ENCODE data around the gene KCNJ9. TPM values are rescaled to one million over a fixed set of nuclear protein-coding genes. Genes with fewer than 3 reads are reported as not detected.
A peak's percentile ranks its signal among the peaks of the same experiment; 100 is the strongest.

KCNJ9 gene
- total and polyA plus RNA-seq, 2 of the 13 experiments (the other 11 are each of a cell fraction or from before 2014, with no cell fraction given) = not detected

DNA sequence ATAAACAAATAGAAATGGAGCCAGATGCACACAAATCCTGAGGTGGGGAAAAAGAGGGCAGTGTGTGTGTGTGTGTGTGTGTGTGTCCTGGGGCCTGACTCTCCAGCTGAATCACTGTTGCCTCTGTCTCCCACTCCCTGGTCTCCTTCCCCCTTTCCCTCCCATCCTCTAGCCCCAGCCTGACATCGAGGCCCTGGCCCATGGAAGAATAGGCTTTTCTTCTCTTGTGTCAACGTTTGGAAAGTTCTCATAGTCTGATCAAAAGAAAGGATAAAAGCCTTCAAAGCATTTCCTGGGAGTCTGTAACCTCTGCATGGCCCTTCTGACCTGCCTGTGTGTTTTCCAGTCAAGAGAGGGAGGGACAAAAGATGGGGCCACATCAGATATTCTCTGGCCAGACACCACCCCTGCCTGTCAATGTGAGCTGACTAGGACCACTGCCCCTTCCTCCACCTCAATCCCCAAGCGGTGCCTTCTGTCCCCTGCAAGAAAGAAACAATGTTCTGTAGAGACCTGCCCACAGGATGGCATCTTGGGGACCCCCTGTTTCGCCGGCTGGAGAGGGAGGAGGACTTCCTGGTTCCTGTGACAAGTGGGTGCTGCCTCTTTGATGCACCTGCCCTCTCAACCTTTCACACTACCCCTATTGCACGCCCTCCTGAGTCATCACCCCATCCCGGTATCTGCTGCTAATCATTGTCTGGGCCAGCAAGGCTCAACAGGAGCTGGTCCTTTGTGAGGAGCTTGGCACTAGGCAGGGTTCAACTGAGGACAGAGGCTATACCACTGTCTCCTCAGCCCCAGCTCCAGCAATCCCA is 27.6 kb upstream of the KCNJ9 start (continued):
- TF ChIP-seq, protein P1, sequence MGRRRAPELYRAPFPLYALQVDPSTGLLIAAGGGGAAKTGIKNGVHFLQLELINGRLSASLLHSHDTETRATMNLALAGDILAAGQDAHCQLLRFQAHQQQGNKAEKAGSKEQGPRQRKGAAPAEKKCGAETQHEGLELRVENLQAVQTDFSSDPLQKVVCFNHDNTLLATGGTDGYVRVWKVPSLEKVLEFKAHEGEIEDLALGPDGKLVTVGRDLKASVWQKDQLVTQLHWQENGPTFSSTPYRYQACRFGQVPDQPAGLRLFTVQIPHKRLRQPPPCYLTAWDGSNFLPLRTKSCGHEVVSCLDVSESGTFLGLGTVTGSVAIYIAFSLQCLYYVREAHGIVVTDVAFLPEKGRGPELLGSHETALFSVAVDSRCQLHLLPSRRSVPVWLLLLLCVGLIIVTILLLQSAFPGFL (CRISPR knock-in tag; IDR thresholded peaks at IDR 0.05) = no peak
- TF ChIP-seq CBX5 (CRISPR knock-in tag; IDR thresholded peaks at IDR 0.05; ENCODE audit: borderline replicate concordance) = no peak; the same call in 1 of the 2 replicates
- TF ChIP-seq MAZ (IDR thresholded peaks at IDR 0.05; ENCODE audit: borderline replicate concordance, low read depth, low read length) = no peak
- TF ChIP-seq MAZ (CRISPR knock-in tag; IDR thresholded peaks at IDR 0.05; ENCODE audit: low read depth) = no peak
- TF ChIP-seq ASH2L (IDR thresholded peaks at IDR 0.05; ENCODE audit: insufficient read length, low read depth, low read length) = peak; percentile 84
- no peak for TF ChIP-seq ZSCAN30 (CRISPR knock-in tag; IDR thresholded peaks at IDR 0.05)
- TF ChIP-seq, protein P2, sequence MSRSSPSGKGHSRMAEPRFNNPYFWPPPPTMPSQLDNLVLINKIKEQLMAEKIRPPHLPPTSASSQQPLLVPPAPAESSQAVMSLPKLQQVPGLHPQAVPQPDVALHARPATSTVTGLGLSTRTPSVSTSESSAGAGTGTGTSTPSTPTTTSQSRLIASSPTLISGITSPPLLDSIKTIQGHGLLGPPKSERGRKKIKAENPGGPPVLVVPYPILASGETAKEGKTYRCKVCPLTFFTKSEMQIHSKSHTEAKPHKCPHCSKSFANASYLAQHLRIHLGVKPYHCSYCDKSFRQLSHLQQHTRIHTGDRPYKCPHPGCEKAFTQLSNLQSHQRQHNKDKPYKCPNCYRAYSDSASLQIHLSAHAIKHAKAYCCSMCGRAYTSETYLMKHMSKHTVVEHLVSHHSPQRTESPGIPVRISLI (CRISPR knock-in tag; IDR thresholded peaks at IDR 0.05; ENCODE audit: borderline replicate concordance) = 0 out of 2 replicates have a peak, but pooled peaks have one; percentile 24
- TF ChIP-seq, protein P3, sequence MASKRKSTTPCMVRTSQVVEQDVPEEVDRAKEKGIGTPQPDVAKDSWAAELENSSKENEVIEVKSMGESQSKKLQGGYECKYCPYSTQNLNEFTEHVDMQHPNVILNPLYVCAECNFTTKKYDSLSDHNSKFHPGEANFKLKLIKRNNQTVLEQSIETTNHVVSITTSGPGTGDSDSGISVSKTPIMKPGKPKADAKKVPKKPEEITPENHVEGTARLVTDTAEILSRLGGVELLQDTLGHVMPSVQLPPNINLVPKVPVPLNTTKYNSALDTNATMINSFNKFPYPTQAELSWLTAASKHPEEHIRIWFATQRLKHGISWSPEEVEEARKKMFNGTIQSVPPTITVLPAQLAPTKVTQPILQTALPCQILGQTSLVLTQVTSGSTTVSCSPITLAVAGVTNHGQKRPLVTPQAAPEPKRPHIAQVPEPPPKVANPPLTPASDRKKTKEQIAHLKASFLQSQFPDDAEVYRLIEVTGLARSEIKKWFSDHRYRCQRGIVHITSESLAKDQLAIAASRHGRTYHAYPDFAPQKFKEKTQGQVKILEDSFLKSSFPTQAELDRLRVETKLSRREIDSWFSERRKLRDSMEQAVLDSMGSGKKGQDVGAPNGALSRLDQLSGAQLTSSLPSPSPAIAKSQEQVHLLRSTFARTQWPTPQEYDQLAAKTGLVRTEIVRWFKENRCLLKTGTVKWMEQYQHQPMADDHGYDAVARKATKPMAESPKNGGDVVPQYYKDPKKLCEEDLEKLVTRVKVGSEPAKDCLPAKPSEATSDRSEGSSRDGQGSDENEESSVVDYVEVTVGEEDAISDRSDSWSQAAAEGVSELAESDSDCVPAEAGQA (IDR thresholded peaks at IDR 0.05; ENCODE audit: low read depth) = 0 out of 2 replicates have a peak, but pooled peaks have one; percentile 21
- TF ChIP-seq, protein P3 (CRISPR knock-in tag; IDR thresholded peaks at IDR 0.05; ENCODE audit: borderline replicate concordance) = no peak
- TF ChIP-seq ZBTB25 (CRISPR knock-in tag; IDR thresholded peaks at IDR 0.05) = no peak
- TF ChIP-seq PHB2 (IDR thresholded peaks at IDR 0.05; ENCODE audit: partially characterized antibody) = no peak
- TF ChIP-seq, protein P4, sequence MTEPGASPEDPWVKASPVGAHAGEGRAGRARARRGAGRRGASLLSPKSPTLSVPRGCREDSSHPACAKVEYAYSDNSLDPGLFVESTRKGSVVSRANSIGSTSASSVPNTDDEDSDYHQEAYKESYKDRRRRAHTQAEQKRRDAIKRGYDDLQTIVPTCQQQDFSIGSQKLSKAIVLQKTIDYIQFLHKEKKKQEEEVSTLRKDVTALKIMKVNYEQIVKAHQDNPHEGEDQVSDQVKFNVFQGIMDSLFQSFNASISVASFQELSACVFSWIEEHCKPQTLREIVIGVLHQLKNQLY (CRISPR knock-in tag; IDR thresholded peaks at IDR 0.05) = peak; percentile 66
- TF ChIP-seq, protein P5, sequence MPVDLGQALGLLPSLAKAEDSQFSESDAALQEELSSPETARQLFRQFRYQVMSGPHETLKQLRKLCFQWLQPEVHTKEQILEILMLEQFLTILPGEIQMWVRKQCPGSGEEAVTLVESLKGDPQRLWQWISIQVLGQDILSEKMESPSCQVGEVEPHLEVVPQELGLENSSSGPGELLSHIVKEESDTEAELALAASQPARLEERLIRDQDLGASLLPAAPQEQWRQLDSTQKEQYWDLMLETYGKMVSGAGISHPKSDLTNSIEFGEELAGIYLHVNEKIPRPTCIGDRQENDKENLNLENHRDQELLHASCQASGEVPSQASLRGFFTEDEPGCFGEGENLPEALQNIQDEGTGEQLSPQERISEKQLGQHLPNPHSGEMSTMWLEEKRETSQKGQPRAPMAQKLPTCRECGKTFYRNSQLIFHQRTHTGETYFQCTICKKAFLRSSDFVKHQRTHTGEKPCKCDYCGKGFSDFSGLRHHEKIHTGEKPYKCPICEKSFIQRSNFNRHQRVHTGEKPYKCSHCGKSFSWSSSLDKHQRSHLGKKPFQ (CRISPR knock-in tag; IDR thresholded peaks at IDR 0.05; ENCODE audit: insufficient replicate concordance) = no peak
- TF ChIP-seq ZNF335 (CRISPR knock-in tag; IDR thresholded peaks at IDR 0.05) = no peak
- TF ChIP-seq EZH2 (conservative IDR thresholded peaks at IDR 0.05; ENCODE audit: low read depth, low read length) = no peak
- no peak for TF ChIP-seq ATF7 (IDR thresholded peaks at IDR 0.05)
- TF ChIP-seq ATF7 (CRISPR knock-in tag; IDR thresholded peaks at IDR 0.05) = no peak; the same call in 1 of the 2 replicates
